Activated T-cell treated with anti-CD3 and anti-CD28 coated beads, Interleukin-2, amount 50 U/mL, for 72 hours (primary cell): ENCODE measurements around the gene ACADVL. TPM values are rescaled to one million over a fixed set of nuclear protein-coding genes. Genes with fewer than 3 reads are reported as not detected.
"Not testable (repeated sequence)": the region's sequence is repeated elsewhere in the genome, so short reads cannot be mapped to it uniquely, and the experiment has no call there.

Experiments used
- ATAC-seq, 2 donors: fragments of 150-1000 bp; cut with Tn5 transposase; replicated peaks in 1 of 2; 2 replicates each; pipeline ENCODE4 v1.10.0; 2021; ENCODE audit warnings: moderate library complexity in 2 of 2, mild to moderate bottlenecking in 1 of 2
- DNase-seq, 2 donors: peaks; one replicate each; pipeline ENCODE4 v3.0.0; 2021 to 2022; ENCODE audit warnings: mixed read lengths in 1 of 2
- H3K27ac Mint-ChIP-seq: one replicate; pipeline ENCODE4 v1.8.0; 2022; ENCODE audit warnings: mild to moderate bottlenecking, moderate library complexity, mixed read lengths
- H3K27me3 Mint-ChIP-seq: one replicate; pipeline ENCODE4 v1.8.0; 2022; ENCODE audit warnings: low read depth, mixed read lengths
- H3K36me3 Mint-ChIP-seq, 2 donors: one replicate each; pipeline ENCODE4 v1.8.0; 2022; ENCODE audit warnings: mixed read lengths in 2 of 2, mild to moderate bottlenecking in 1 of 2; ENCODE audit not compliant: insufficient read depth in 2 of 2
- H3K4me1 Mint-ChIP-seq: one replicate; pipeline ENCODE4 v1.8.0; 2022; ENCODE audit warnings: low read depth, mixed read lengths
- H3K4me3 Mint-ChIP-seq, 2 donors: one replicate each; pipeline ENCODE4 v1.8.0; 2022; ENCODE audit warnings: mild to moderate bottlenecking in 2 of 2, mixed read lengths in 2 of 2, moderate library complexity in 2 of 2
- H3K9me3 Mint-ChIP-seq, 2 donors: one replicate each; pipeline ENCODE4 v1.8.0; 2022; ENCODE audit warnings: mixed read lengths in 2 of 2
- total RNA-seq, 2 donors: library from RNA; stranded (reverse); gene quantifications; one replicate each; pipeline ENCODE4 v1.2.3, GENCODE V29; 2022

ACADVL gene
- total RNA-seq, 2 donors from 2014 or later, result 335 to 386 TPM

DNA sequence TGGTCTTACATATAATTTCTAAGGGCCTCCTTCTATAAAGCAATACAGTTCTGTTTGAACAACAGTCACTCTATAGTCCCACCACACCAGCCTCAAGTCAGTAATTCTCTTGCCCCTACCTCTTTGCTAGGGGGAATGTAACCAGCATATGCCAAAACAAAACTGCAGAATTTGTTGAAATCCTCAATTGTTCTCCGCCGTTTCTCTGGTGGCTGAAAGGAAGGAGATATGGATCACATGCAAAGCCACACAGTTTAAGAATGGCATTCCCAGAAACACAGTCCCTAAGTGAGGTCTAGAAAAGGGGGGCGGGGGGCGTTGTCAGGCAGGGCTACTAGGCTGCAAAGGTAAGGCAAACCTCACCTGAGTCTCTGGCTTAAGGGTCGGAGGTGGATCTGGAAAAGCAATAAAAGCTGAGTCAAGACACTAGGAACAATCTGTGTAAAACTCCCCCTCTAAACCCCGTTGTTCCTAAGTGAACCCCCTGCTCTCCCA, 17.6 kb downstream of the ACADVL start:
- Mint-ChIP-seq H3K27ac (peak overlapping the region; percentile 83), H3K36me3 (peaks cover 13 to 17% of the 10 kb centered on the region in 2 donors), H3K9me3 (no peaks in the 10 kb centered on the region), H3K4me3 (peak overlapping the region; percentile 93 to 100), H3K27me3 (no peaks in the 10 kb centered on the region), H3K4me1 (peaks cover 71% of the 10 kb centered on the region)
- DNase-seq (no peak), ATAC-seq (no peak)

DNA sequence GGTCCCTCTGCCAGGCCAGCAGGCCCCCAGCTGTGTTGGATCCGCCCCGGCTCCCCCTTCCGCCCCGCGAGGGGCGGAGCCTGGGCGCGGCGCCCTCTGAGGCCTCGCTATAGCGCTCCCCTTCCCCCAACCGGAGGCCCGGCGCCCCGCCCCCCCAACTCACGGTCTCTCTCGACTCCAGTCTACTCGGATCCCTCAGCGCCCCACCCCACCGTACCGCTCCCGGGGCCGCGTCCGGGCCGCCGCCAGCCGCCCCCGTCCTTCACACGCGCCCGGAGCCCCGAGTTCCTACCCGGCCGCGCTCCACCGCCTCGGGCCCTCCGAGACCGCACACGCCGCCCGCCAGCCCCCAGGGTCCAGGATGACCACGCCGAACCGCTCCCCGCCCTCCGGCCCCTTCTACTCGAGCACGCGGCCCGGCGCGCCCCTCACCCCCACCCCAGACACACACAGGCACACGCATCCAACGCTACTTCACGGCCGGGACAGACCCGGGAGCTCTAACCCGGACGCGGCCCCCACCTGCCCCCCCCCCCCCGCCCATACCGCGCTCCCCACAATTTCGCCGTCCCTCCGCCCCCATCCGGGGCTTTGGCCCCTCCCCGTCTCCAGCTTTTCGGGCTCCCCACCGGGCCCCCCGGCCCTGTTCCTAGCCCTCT, 18.2 kb downstream of the ACADVL start:
- Mint-ChIP-seq H3K36me3 (peaks cover 13 to 17% of the 10 kb centered on the region in 2 donors), H3K4me3 (peak overlapping the region; percentile 93 to 100), H3K9me3 (no peaks in the 10 kb centered on the region), H3K4me1 (peaks cover 67% of the 10 kb centered on the region), H3K27ac (peak overlapping the region; percentile 55), H3K27me3 (no peaks in the 10 kb centered on the region)
- DNase-seq (peak; percentile 88 to 89), ATAC-seq (peak; percentile 42 to 49)

DNA sequence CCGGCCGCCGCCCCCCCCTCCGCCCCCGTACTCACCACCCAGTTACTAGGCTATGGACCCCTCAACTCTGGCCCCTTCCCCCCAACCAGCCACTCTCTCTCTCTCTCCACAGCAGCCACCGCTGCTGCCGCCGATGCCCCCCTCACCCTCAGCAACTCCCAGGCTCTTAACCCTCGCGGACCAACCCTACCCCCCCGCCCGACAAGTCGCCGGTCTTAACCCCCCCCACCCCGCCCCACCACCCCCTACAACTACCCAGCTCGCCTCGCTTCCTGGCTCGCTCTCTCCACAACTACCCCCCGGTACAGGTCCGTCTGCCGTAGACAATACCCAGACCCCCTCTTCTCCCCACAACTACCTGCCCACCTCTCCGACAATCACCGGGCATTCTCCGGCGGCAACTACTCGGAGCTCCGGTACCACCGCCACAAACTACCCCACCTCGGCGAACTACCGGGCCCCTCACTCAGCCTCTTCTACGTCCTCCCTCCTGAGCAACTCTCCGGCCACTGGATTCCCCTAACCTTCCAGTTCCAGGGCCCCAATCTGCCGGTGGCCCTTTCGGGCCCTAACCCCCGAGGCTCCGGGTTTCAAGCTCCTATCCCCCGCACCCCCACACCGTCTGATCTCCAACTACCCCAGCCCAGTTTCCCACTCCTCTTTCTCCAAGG, 18.8 kb downstream of the ACADVL start:
- ATAC-seq (no peak), DNase-seq (peak in 1 of 2 donors; percentile 38)
- Mint-ChIP-seq H3K9me3 (no peaks in the 10 kb centered on the region), H3K36me3 (peaks cover 13 to 17% of the 10 kb centered on the region in 2 donors), H3K4me1 (peaks cover 64% of the 10 kb centered on the region), H3K27me3 (no peaks in the 10 kb centered on the region), H3K4me3 (peak overlapping the region; percentile 93 to 100), H3K27ac (peak overlapping the region; percentile 94)

DNA sequence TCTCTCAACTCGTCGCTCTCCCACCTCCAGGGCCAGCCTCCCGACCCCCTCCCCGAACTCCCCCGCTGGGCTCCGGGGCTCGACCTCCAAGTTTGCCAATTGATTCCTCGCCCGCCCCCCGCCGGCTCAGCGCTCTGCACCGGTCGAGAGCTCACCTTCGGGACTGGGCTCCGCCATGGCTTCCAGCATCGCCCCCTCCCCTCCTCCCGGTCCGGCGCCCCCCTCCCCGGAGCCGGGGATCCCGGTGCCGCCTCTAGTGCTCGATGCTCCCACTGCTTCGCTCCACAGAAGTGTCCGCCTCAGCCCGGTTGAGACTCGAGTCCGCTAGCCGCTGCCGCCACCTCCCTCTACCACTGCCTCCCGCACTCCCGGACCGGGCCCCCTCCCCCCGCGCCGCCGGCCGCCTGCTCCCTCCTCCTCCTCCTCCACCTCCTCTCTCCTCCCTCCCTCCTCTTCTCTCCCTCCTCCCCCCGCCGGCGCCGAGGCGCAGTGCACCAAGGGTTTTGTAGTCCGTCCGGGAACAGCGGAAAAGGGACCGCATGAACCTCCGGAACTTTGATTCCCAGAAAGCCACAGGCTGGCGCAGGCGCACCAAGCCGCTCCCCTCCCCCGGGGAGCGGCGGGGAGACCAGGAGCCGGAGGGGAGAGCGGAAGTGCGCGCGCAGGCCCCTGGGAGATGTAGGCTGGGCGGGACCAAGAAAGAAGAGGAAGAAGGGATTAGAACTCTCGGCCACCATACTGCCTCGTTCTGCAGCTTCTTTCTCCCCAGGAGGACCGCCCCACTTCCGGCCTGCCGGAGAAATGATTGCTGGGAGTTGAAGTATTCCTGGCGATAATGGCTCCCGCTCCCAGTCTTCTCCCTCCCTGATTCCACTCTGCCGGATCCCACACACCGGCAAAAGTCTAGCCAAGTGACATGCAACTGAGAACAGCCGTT, 19.6 kb downstream of the ACADVL start, which contains the start of gene PHF23:
Gene PHF23, minus strand, starts transcription at position 367 of the 937 bp plus-strand sequence. Its CDS starts 178 bp downstream, at position 189.
- Mint-ChIP-seq H3K9me3 (no peaks in the 10 kb centered on the region), H3K4me1 (peaks cover 66% of the 10 kb centered on the region), H3K27ac (peak within 1 kb of the TSS; percentile 94), H3K36me3 (peaks cover 13 to 16% of the 10 kb centered on the region in 2 donors), H3K4me3 (peak within 1 kb of the TSS; percentile 93 to 100), H3K27me3 (no peaks in the 10 kb centered on the region)
- peak; percentile 71 to 72 for ATAC-seq
- DNase-seq, result peak; percentile 96 to 98

DNA sequence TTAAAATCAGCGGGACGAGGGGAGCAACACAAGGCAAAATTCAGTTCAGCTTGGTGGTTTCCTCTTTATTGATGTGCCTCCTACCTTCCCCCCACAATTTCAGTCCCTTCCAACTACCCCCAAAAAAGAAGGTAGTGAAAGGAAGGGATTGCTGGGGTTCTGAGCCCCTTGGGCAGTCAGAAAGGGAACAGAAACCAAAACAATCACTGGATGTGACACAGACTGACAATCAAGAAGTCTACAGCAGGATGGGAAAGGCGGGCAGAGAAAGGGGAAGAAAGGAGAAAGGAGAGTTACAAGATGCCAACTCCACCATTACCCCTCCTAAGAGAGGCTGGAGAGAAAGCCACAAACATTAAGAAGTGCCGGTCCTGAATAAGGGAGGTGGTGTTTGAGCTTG, 20.6 kb downstream of the ACADVL start:
- Mint-ChIP-seq H3K4me1 (peaks cover 57% of the 10 kb centered on the region), H3K9me3 (no peaks in the 10 kb centered on the region), H3K36me3 (peaks cover 12 to 16% of the 10 kb centered on the region in 2 donors), H3K27me3 (no peaks in the 10 kb centered on the region), H3K4me3 (peak overlapping the region; percentile 93 to 100), H3K27ac (peak overlapping the region; percentile 76)
- ATAC-seq, result no peak
- DNase-seq, result no peak

DNA sequence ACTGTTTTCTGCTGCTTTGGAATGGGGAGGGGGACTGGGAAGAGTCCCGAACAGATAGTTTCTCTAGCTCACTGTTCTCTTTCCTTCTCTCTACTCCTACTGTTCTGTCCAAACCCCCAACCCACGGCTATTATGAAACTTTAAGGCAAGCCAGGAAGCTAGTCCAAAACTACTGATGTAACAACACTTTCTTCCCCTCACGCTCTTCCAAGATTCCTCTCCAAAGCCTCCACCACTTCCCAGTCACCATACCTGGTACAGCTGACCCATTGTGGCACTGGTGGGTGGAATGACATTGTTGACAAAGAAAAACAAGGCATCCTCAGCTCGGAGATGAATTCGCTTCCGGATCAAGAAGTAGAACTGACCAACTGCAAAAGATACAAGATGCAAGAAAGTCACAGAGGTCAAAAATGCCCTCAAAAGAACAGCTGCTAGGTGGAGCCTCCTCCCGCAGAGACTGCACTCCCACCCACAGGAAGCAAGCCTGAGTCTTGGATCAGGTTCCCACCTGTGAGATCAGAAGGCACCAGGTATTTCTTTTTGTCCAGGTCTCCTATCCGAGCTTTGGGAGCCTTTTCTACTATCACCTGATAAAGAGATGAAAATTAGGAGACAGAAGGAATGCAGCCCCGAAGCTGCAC, 21.5 kb downstream of the ACADVL start:
- no peaks in the 10 kb centered on the region for H3K9me3 Mint-ChIP-seq
- H3K36me3 Mint-ChIP-seq, result peaks cover 13 to 19% of the 10 kb centered on the region in 2 donors
- no peak for ATAC-seq
- H3K4me1 Mint-ChIP-seq, result peaks cover 48% of the 10 kb centered on the region
- H3K4me3 Mint-ChIP-seq, result peak overlapping the region; percentile 93 to 100
- H3K27ac Mint-ChIP-seq, result peak overlapping the region; percentile 99
- H3K27me3 Mint-ChIP-seq, result no peaks in the 10 kb centered on the region
- no peak for DNase-seq

DNA sequence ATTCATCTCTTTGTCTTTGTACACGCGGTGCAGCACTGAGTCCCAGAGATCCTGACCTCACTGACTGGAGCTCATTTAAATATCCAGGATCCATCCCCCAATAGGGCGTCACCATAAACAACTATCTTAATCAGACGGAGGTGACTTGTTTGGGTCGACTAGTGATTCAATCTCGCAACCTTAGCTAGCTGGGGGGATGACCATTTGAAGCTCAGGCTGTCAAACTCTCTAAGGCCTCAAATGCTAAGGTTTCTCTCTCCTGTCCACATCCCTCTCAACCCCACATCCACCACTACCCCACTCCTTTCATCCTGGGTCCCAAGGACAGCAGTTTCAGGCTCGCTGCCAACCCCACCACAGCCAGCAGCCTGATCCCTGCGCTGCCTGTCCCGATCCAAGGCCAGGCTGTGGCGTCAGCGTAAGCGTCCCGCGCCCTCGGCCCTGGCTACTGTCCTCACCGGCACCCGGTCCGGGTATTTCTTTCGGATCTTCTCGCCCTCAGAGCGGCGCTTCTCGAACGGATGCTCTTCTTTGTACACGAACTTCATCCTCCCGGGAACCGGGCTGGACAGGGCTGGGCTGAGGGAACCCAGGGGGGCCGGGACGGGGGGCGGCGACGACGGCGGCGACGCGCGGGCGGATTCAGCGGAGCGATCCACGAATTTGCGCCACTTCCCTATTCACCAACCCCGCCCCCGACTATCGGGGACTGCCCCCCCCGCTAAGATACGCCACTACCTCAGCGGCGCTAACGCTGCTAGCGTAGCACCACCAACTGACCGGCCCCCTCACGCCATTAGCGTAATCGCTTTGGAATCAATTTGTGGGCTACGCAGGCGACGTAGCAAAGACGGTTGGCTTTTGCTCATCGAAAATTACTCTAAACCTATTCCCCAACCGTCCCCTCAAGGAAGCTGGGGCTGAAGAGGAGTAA, 22.3 kb downstream of the ACADVL start, which contains the start of gene GABARAP:
Gene GABARAP, minus strand, starts transcription at position 667 of the 934 bp plus-strand sequence. Its CDS starts 119 bp downstream, at position 548.
- H3K27me3 Mint-ChIP-seq, result no peaks in the 10 kb centered on the region
- peak within 1 kb of the TSS; percentile 93 to 100 for H3K4me3 Mint-ChIP-seq
- ATAC-seq (peak; percentile 26 to 35), DNase-seq (peak; percentile 92 to 93)
- H3K36me3 Mint-ChIP-seq, result peaks cover 11 to 20% of the 10 kb centered on the region in 2 donors
- peak within 1 kb of the TSS; percentile 99 for H3K27ac Mint-ChIP-seq
- no peaks in the 10 kb centered on the region for H3K9me3 Mint-ChIP-seq
- peaks cover 40% of the 10 kb centered on the region for H3K4me1 Mint-ChIP-seq

DNA sequence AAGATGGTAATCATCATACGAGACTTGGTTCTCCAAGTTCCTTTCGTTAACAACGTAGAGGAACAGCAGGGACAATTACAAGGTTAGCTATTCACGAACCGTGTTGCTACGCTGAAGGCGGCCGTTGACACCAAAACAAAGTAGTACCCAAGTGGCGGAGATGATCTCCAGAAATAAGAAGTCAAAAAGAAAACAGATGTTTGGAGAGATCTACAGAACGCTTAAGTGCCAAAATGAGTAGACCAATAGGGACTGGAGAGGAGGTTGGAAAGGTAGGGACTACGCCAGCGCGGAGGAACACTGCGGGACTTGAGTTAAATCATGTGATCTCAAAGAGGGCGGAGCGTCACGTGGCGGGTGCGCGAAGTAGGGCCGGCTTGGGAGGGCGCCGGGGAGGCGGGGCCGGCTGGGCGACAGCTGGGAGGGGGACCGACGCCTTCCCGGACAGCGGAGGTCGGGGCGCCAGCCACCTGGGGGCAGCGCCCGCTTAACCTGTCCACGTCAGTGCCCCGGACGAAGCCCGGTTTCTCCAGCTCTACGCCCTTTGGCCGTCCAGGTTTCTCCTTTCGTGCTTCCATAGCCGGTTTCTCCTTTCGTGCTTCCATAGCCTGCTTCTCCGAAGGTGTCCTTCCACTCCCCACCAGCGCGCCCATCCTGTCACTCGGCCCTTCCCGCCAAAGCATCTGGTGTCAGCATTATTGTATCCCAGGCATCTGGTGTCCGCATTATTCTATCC, 23.1 kb downstream of the ACADVL start:
- H3K27ac Mint-ChIP-seq, result peak overlapping the region; percentile 99
- H3K27me3 Mint-ChIP-seq, result no peaks in the 10 kb centered on the region
- ATAC-seq (peak; percentile 58), DNase-seq (peak; percentile 93 to 96)
- peaks cover 11 to 18% of the 10 kb centered on the region in 2 donors for H3K36me3 Mint-ChIP-seq
- peaks cover 34% of the 10 kb centered on the region for H3K4me1 Mint-ChIP-seq
- no peaks in the 10 kb centered on the region for H3K9me3 Mint-ChIP-seq
- H3K4me3 Mint-ChIP-seq, result peak overlapping the region; percentile 93 to 100

DNA sequence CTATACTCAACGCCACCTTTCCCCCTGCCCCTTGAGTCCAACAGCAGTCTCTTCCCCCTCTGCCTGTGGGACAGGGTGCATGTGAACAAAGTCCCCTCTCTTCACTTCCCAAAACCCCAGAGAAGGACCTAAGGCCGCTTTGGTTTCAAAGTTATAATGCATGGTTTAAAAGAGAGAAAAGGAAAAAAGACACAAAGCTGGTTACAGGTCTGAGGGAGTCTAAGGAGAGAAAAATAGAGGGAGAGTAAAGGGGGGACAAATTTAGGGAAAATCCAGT, 23.7 kb downstream of the ACADVL start:
- peaks cover 35% of the 10 kb centered on the region for H3K4me1 Mint-ChIP-seq
- H3K36me3 Mint-ChIP-seq, result peaks cover 11 to 18% of the 10 kb centered on the region in 2 donors
- no peaks in the 10 kb centered on the region for H3K9me3 Mint-ChIP-seq
- H3K4me3 Mint-ChIP-seq, result peak overlapping the region; percentile 93 to 100
- H3K27me3 Mint-ChIP-seq, result no peaks in the 10 kb centered on the region
- DNase-seq (no peak), ATAC-seq (no peak)
- peak overlapping the region; percentile 75 for H3K27ac Mint-ChIP-seq

DNA sequence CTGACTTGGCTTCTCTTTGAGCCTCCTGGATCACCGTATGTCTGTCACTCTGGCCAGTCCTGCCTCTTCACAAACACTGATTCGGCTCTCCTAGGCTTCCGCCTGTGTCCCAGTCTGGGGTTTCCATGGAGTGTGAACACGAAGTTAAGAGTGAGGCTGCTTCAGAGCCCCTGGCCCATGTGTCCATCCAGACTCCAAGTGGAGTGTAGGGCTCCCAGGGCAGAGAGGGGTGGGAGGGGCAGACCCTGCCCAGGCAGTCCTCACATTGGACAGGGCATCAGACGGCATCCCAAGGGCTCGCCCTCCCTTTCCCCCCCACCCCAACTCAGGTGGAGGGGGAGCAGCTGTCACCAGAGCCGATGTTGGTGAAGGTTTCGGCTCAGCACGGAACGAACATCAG, 24.1 kb downstream of the ACADVL start:
- not testable (repeated sequence) for DNase-seq, ATAC-seq, H3K27ac Mint-ChIP-seq, H3K9me3 Mint-ChIP-seq, H3K27me3 Mint-ChIP-seq
- Mint-ChIP-seq H3K4me1 (peaks cover 39% of the 10 kb centered on the region), H3K36me3 (peaks cover 8 to 16% of the 10 kb centered on the region in 2 donors), H3K4me3 (peak overlapping the region in 1 of 2 donors; percentile 100)

DNA sequence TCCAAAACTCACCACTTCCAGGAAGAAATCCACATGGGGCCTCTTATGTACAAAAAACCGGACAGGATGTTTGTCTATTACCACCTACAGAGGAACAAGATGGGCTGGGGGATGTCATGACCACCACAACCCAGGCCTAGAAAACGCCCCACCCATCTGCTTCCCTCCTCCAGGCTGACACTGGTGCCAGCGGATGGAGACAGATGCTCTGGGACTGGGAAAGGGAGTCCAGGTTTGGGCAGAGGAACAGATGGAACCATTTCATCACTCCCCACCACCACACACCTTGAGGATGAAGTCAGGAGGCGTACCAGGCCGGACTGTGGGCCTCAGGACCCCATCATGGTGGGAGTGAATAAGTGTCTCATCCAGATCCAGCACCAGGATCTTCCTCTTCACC, 27.0 kb downstream of the ACADVL start:
- DNase-seq, result no peak
- Mint-ChIP-seq H3K4me3 (no peak overlapping the region), H3K36me3 (peaks cover 7 to 18% of the 10 kb centered on the region in 2 donors), H3K4me1 (peaks cover 34% of the 10 kb centered on the region), H3K9me3 (no peaks in the 10 kb centered on the region), H3K27me3 (no peaks in the 10 kb centered on the region), H3K27ac (peak overlapping the region; percentile 17)
- ATAC-seq, result no peak
